Spleen (tissue), 13 donors: ENCODE data around the gene FKBP8. TPM values are rescaled to one million over a fixed set of nuclear protein-coding genes. Genes with fewer than 3 reads are reported as not detected.
"Not testable (repeated sequence)": the region's sequence is repeated elsewhere in the genome, so short reads cannot be mapped to it uniquely, and the experiment has no call there.

ENCODE experiments used
- DNase-seq: peaks from one replicate; pipeline ENCODE4 v3.0.0-alpha.2; 2020
- H3K27ac ChIP-seq, 8 donors: fragments of 200-600 bp; sonication (generic) in 7 of 8; 1 replicate in 4 of 8; 2 replicates in 4 of 8; pipeline versions ENCODE4 v1.5.0 to v1.8.0; 2016 to 2021; ENCODE audit warnings: inconsistent platforms in 4 of 8, mild to moderate bottlenecking in 4 of 8, moderate library complexity in 1 of 8
- H3K27me3 ChIP-seq, 7 donors: fragments of 200-600 bp; sonication (generic) in 6 of 7; replicated peaks in 1 of 7; 1 replicate in 4 of 7; 2 replicates in 3 of 7; pipeline versions ENCODE4 v1.5.0 to v1.8.0; 2016 to 2021; ENCODE audit warnings: inconsistent platforms in 3 of 7, mild to moderate bottlenecking in 1 of 7
- H3K36me3 ChIP-seq, 6 donors: fragments of 200-600 bp; sonication (generic) in 5 of 6; 1 replicate in 4 of 6; 2 replicates in 2 of 6; pipeline versions ENCODE4 v1.5.0 to v1.8.0; 2016 to 2021; ENCODE audit warnings: inconsistent platforms in 2 of 6
- H3K4me1 ChIP-seq, 6 donors: fragments of 200-600 bp; sonication (generic) in 5 of 6; 1 replicate in 3 of 6; 2 replicates in 3 of 6; pipeline versions ENCODE4 v1.5.0 to v1.8.0; 2016 to 2021; ENCODE audit warnings: inconsistent platforms in 3 of 6
- H3K4me3 ChIP-seq, 8 donors: fragments of 200-600 bp; sonication (generic) in 7 of 8; 1 replicate in 4 of 8; 2 replicates in 4 of 8; pipeline versions ENCODE4 v1.5.0 to v1.8.0; 2016 to 2021; ENCODE audit warnings: inconsistent platforms in 4 of 8, mild to moderate bottlenecking in 4 of 8, moderate library complexity in 2 of 8
- H3K9me3 ChIP-seq, 8 donors: fragments of 200-600 bp; sonication (generic) in 7 of 8; 1 replicate in 4 of 8; 2 replicates in 4 of 8; pipeline versions ENCODE4 v1.5.0 to v1.8.0; 2016 to 2021; ENCODE audit warnings: inconsistent platforms in 4 of 8
- POLR2A ChIP-seq, 3 donors: fragments of 450-650 bp; IDR thresholded peaks; one replicate each; pipeline ENCODE4 v1.5.1; 2017; ENCODE audit warnings: antibody characterized with exemption in 3 of 3, mild to moderate bottlenecking in 1 of 3
- POLR2AphosphoS5 ChIP-seq, 3 donors: sonication (generic); formaldehyde crosslinking; IDR thresholded peaks; one replicate each; pipeline ENCODE4 v1.5.1; 2017; ENCODE audit warnings: antibody characterized with exemption in 3 of 3
- WGBS, 5 donors: extraction: QIAGEN DNeasy Blood & Tissue Kit in 3 of 5; methylation state at CpG; one replicate each; pipeline versions ENCODE4 v1.1.5 to v1.1.7; 2013 to 2018; 5-methylcytosine and 5-hydroxymethylcytosine counted together
- intact Hi-C: fragments of 100-400 bp; cut with DNase I; formaldehyde crosslinking; loops from one replicate; pipeline ENCODE4 v1.15.0; 2023; ENCODE audit warnings: low total_unique reads
- long read RNA-seq, 2 donors: transcript quantifications; one replicate each; lab custom pipeline, GENCODE V29; 2026
- polyA plus RNA-seq, 3 donors: library from polyadenylated mRNA; stranded (reverse); fragments of 200-250 nt; gene quantifications; one replicate each; pipeline ENCODE4 v1.2.1, GENCODE V29; 2013
- total RNA-seq, 7 donors: library from RNA; depleted of rRNA in 3 of 7; stranded (reverse); fragments of >200 nt in 3 of 7; fragmentation: NEBNext Ultra II Directional in 4 of 7; extraction: Animal tissue kit (Norgen Biotek cat#: 25700) in 4 of 7; gene quantifications; one replicate each; pipeline versions ENCODE4 v1.1.0 to v1.2.1, GENCODE V29; 2016 to 2021
- TF ChIP-seq, protein P1 (sequence below), 11 experiments: fragments of 200-600 bp in 7 of 11; fragments of 450-650 bp in 4 of 11; sonication (generic) in 4 of 11; IDR thresholded peaks in 8 of 11; conservative IDR thresholded peaks in 3 of 11; 1 replicate in 7 of 11; 2 replicates in 4 of 11; pipeline versions ENCODE4 v1.4.0 to v1.8.0; 2016 to 2021; ENCODE audit warnings: antibody characterized with exemption in 11 of 11, inconsistent platforms in 4 of 11, mild to moderate bottlenecking in 1 of 11
- donor health status: healthy with polysubstance abuse.
- donor health status: DM: no; HTN: no; CAD: no; lungs with moderate emphysema.
- donor health status: DM: no; HTN: no; CAD: no.
- donor health status: Bipolar disorder and iron deficiency.
- donor health status: healthy.
- donor health status: DM: no; HTN: no; CAD: no.
- donor health status: DM: yes; HTN: yes; CAD: no.

The FKBP8 gene
- total RNA-seq, result 100 to 1,000 TPM; 183 to 309 (median 203) TPM
- polyA plus RNA-seq, result 100 to 1,000 TPM; 131 to 276 (median 141) TPM
- long read RNA-seq, donor 1, transcript FKBP8-213 (9 exons, 1,849 nt), result major isoform, 104 of 458 reads
- long read RNA-seq, donor 1, transcript FKBP8-201 (9 exons, 1,710 nt), result minor isoform, 55 of 458 reads
- long read RNA-seq, donor 1, transcript FKBP8-209 (9 exons, 1,781 nt), result minor isoform, 51 of 458 reads
- long read RNA-seq, donor 1, partial matches to known transcripts, result 213 of 458 reads
- long read RNA-seq, donor 1, other reads (novel, unspliced or antisense), result 32 of 458 reads
- long read RNA-seq, donor 2, transcript FKBP8-201 (9 exons, 1,710 nt), result minor isoform, 23 of 192 reads
- long read RNA-seq, donor 2, transcript FKBP8-213 (9 exons, 1,849 nt), result major isoform, 45 of 192 reads
- long read RNA-seq, donor 2, transcript FKBP8-209 (9 exons, 1,781 nt), result minor isoform, 25 of 192 reads
- long read RNA-seq, donor 2, partial matches to known transcripts, result 78 of 192 reads
- long read RNA-seq, donor 2, other reads (novel, unspliced or antisense), result 17 of 192 reads

DNA sequence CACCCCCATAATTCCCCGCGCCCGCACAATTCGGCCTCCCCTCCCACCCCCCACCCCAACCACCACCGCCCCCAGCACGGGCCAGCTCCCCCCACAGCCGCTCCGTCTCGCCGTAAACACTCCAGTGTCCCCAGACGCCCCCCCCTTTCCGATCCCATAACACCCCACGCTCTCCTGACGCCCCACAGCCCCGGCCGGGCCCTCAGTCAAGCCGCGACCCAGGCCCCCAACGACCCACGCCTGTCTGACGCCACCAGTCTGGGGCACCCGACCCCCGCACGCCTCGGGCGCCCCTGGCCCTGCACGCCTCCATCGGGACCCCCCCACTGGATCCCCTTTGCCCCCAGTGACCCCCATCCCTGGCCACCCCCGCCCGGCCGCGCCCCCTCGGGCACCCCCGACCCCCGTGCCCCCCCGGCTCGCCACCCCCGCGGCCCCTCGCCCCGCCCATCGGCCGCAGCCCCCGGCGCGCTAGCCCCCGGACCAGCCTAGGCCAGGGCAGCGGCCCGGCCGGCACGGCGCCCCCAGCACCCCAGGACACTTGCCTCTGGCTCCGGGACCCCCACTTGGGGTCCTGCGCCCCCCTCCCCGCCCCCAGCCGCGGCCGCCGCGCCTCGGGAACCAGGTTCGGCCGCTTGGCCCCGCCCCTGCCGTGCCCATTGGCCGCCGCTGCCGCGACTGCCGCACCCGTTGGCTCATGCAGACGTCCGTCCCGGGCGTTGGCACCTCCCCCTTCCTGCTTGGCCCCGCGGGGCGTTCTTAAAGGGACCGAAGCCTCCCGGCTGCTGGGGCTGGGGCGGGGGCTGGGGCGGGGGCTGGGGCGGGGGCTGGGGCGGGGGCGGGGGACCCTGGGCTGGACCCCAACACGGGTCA, at the start of gene FKBP8:
FKBP8 (minus strand) TSS at position 633 of the 873 bp plus-strand sequence. CDS start 1,603 bp downstream, outside the sequence.
- intact Hi-C loops, result no loop called here
- peak within 1 kb of the TSS; percentile 88 to 96 (median 92) for H3K27ac ChIP-seq
- peaks cover 0 to 36% (median 27%) of the 10 kb centered on the region in 6 donors for H3K36me3 ChIP-seq
- H3K4me3 ChIP-seq, result peak within 1 kb of the TSS; percentile 38 to 84 (median 56)
- no peaks in the 10 kb centered on the region for H3K27me3 ChIP-seq
- no peaks in the 10 kb centered on the region for H3K9me3 ChIP-seq
- 0 to 1% (median 0%) methylated on average over 7 to 86 of the region's 86 CpGs for WGBS, 5 donors
- TF ChIP-seq, protein P1, sequence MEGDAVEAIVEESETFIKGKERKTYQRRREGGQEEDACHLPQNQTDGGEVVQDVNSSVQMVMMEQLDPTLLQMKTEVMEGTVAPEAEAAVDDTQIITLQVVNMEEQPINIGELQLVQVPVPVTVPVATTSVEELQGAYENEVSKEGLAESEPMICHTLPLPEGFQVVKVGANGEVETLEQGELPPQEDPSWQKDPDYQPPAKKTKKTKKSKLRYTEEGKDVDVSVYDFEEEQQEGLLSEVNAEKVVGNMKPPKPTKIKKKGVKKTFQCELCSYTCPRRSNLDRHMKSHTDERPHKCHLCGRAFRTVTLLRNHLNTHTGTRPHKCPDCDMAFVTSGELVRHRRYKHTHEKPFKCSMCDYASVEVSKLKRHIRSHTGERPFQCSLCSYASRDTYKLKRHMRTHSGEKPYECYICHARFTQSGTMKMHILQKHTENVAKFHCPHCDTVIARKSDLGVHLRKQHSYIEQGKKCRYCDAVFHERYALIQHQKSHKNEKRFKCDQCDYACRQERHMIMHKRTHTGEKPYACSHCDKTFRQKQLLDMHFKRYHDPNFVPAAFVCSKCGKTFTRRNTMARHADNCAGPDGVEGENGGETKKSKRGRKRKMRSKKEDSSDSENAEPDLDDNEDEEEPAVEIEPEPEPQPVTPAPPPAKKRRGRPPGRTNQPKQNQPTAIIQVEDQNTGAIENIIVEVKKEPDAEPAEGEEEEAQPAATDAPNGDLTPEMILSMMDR (IDR thresholded peaks at IDR 0.05 in 8 of 11, conservative IDR thresholded peaks at IDR 0.05 in 3 of 11), result no peak
- TF ChIP-seq POLR2A (IDR thresholded peaks at IDR 0.05) (no peak), POLR2AphosphoS5 (IDR thresholded peaks at IDR 0.05) (peak; percentile 37 to 81 (median 45))
- peaks cover 11 to 54% (median 24%) of the 10 kb centered on the region in 6 donors for H3K4me1 ChIP-seq
- peak; percentile 97 for DNase-seq

DNA sequence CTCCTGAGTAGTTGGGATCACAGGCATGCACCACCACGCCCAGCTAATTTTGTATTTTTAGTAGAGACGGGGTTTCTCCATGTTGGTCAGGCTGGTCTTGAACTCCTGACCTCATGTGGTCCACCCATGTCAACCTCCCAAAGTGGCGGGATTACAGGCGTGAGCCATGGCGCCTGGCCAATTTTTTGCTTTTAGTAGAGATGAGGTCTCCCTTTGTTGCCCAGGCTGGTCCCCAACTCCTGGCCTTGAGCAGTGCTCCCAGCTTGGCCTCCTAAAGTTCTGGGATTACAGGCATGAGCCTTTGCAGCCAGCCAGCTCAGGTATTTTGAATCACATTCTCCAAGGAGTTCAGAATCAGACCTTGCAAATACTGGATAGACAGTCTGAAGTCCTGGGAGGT, 49.4 kb upstream of the FKBP8 start:
- H3K9me3 ChIP-seq, DNase-seq, H3K27ac ChIP-seq, H3K4me3 ChIP-seq: not testable (repeated sequence)
- WGBS, 5 donors, result 65 to 87% (median 84%) methylated on average over 5 of the region's 5 CpGs
- Histone ChIP-seq H3K27me3 (peaks cover 0 to 36% (median 0%) of the 10 kb centered on the region in 7 donors), H3K4me1 (peaks cover 29 to 69% (median 52%) of the 10 kb centered on the region in 6 donors), H3K36me3 (peaks cover 0 to 23% (median 13%) of the 10 kb centered on the region in 6 donors)
- intact Hi-C loops, result loop anchor here (5.0 kb wide), 1 partner anchor 255 kb away; no protein-coding TSS in a partner anchor

DNA sequence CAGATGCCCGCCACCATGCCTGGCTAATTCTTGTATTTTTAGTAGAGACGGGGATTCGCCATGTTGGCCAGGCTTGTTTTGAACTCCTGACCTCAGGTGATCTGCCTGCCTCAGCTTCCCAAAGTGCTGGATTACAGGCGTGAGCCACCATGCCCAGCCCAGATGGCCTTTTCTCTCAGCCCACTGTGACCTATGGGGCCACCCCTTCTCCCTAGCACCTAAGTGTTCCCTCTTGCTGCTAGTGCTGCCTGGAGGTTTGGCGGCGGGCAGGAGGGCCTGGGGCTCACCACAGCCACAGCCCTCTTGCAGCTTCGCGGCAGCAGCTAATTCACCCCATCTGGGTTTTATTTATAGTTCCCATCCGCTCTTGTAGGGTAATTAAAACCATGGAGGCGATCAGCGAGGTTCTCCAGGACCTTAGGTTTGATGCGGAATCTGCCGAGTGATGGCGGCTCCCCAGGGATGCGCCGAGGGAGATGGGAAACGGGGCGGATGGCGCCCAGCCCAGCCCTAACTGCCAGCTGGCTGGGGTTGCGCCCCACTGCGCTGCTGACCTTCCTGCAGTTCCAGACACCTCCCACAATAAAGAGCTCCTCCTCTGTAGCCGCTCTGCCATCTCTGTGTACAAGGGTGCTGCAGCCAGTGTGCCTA, 48.5 kb upstream of the FKBP8 start:
- Histone ChIP-seq H3K27me3 (peaks cover 0 to 30% (median 0%) of the 10 kb centered on the region in 7 donors), H3K4me3 (no peak overlapping the region), H3K36me3 (peaks cover 0 to 23% (median 13%) of the 10 kb centered on the region in 6 donors), H3K27ac (no peak overlapping the region), H3K4me1 (peaks cover 29 to 67% (median 52%) of the 10 kb centered on the region in 6 donors), H3K9me3 (no peaks in the 10 kb centered on the region)
- DNase-seq, result no peak
- intact Hi-C loops, result loop anchor here (5.0 kb wide), 1 partner anchor 255 kb away; no protein-coding TSS in a partner anchor
- TF ChIP-seq POLR2A (IDR thresholded peaks at IDR 0.05), result no peak
- peak in 1 of 3 donors; percentile 31 for TF ChIP-seq POLR2AphosphoS5 (IDR thresholded peaks at IDR 0.05)
- TF ChIP-seq, protein P1 (IDR thresholded peaks at IDR 0.05 in 8 of 11, conservative IDR thresholded peaks at IDR 0.05 in 3 of 11), result no peak
- WGBS, 5 donors, result 94 to 97% (median 96%) methylated on average over 17 to 22 of the region's 22 CpGs
